DMS153 treated with DMSO at 0.1 percent for 48 hours (cell line): ENCODE data around the gene ZNF500.

Source experiments
- DNase-seq: peaks from one replicate; lab custom pipeline; 2025; ENCODE audit not compliant: unreplicated experiment; lab: John Stamatoyannopoulos, UW

The ZNF500 gene

DNA sequence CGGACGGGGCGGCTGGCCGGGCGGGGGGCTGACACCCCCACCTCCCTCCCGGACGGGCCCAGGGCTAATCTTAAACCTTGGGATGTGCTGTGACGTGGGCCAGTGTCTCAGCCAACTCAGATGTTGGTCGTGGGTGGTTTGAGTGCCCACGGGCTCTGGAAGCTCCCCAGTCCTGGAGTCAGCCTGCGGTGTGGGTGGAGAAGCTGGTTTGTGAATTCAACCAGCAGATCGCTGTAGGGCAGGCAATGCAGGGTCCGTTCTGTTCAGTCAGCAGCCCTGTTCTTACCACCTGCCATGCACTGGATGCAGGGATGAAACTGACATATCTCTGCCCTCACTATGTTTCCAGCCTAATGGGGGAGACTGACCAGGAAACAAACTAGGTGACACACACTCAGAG lies 8.0 kb upstream of the ZNF500 start:
- no peak for DNase-seq

DNA sequence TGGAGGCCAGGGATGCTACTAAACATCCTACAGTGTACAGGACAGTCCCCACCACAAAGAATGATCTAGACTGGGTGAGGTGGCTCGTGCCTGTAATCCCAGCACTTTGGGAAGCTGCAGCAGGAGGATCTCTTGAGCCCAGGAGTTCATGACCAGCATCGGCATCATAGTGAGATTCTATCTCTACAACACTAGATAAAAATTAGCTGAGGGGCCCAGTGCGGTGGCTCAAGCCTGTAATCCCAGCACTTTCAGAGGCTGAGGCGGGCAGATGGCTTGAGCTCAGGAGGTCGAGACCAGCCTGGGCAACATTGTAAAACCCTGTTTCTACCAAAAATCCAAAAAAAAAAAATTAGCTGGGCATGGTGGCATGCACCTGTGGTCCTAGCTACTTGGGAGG lies 5.4 kb upstream of the ZNF500 start:
- no peak for DNase-seq

DNA sequence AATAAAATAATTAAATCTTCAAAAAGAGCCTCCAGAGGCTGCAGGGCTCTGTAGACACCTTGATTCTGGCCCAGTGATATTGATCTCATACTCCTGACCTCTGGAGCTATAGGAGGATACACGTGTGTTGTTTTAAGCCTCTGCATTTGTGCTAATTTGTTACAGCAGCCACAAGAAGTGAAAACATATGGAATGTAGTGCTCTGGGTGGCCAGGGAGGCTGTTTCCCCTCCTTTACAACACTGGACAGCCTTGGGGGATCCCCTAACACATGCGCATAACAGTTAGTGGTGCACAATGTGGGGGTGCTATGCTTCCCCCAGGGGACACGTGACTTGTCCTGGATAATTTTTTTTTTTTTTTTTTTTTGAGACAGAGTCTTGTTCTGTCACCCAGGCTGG lies 4.7 kb upstream of the ZNF500 start:
- DNase-seq = no peak

DNA sequence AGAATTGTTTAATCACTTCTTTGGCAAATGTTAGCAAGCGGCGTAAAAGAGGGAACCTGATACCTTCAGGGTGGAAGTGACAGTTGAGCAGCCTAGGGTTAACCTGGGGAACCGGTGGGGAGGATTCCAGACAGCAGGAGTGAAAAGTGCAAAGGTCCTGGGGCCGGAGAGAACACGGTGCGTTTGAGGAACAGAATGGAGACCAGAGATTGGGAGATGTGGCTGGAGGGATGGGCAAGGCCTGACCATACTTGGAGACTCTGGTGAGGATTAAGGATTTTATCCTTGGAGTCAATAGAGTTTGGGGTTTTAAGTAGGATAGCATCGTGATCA lies 2.3 kb upstream of the ZNF500 start:
- no peak for DNase-seq

DNA sequence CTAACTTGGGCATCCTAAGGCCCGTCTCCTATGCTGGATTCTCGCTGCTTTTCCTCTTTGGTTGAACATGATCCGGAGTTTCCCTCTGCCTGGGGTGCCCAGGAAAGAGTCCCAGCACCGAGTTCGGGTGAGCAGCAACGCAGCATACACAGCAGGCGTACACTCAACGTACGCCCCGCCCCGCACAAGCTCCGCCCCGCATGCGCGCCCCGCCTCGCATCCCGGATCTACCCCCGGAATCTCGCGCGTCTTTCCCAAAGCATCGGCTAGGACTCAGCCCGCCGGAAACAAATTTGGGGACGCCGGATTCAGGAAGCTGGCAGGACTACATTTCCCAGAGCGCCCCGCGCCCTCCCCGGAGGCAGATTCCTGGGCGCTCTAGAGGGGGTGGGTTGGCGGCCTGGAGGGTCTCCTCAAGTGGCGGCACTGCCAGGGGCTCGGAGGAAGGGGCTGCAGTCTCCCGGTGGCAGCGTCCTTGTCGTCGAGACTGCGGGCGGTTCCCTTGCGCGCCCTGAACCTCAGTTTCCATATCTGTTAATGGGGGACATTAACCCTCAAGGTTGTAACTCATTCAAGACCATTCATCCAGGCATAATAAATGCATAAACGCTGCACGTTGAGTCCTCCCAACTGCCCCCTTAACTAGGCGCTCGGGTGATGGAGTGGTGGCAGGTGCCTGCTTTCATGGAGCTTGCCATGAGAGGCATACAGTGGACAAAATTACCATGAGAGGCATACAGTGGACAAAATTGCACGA lies 1.8 kb upstream of the ZNF500 start:
- DNase-seq = peak; percentile 89

DNA sequence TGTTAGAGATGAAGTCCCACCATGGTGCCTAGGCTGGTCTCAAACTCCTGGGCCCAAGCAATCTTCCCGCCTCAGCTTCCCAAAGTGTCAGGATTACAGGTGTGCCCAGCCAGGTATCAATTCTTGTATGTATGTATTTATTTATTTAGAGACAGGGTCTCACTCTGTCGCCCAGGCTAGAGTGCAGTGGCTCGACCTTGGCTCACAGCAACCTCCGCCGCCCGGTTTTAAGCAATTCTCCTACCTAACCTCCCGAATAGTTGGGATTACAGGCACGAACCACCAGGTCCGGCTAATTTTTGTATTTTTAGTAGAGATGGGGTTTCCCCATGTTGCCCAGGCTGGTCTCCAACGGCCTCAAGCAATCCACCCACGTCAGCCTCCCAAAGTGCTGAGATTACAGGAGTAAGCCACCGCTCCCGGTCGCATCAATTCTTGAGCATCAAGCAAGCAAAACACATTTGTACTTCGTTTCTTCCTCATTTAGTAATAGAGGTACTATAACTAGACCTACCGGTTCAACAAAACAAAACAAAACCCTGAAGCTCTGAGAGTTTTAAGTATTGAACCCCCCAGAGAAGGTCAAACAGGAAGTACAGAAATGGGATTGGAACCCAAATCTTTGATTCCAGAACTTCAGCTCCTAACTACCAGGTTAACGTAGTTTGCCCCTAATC lies 1.0 kb upstream of the ZNF500 start:
- DNase-seq = no peak

DNA sequence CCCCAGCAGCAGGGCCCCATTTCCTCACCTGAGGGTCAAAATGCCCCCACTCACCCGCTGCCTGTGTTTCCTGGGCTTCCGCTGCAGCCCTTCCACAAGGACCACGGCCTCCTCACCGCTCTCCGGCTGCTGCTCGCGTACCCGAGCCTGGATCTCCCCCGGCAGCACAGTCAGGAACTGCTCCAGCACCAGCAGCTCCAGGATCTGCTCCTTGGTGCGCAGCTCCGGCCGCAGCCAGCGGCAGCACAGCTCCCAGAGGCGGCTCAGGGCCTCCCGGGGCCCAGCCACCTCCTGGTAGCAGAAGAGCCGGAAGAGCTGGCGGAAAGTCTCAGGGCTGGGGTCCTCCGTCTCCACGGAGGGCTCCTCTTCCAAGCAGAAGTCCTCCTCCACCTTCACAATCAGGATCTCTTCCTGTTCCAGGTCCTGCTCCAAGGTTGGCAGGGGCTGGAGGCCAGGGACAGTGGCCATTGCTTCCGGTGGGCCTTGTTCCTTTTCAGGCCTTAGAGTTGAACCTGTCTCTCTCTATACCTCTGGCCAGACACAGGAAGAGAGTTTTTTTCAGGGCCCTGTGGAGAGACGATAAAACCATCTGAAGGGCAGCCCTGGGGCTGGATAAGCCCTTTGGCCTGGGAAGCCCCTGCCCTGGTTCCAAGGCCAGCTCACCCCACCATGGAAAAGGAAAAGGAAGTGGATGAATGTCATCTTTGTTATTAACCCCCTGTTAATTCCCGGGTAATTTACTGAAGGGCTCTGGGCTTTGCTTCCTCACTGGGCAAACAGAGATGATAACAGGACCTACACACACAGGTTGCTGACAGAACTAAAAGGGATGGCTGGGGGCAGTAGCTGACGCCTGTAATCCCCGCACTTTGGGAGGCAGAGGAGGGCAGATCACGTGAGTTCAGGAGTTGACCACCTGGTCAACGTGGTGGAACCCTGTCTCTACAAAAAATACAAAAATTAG lies 1.2 kb downstream of the ZNF500 start:
- no peak for DNase-seq

DNA sequence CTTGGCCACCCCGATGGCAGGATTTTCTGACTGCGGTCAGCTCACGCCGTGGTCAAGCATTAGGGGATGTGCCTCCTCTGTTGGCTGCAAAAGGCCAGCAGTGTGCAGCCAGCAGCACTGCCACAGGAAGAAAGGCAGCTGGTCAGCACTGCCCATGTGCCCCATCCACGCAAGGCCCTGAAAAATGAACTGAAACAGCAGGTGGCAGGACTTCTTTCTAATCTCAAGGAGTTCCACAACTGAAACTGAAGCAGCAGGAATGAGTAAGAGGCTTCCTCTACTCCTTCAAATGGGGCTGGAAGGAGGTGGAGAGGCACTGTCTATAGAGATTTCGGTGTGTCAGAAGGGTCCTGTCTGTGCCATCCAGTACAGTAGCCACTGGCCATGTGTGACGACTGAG lies 3.2 kb downstream of the ZNF500 start:
- DNase-seq = no peak

DNA sequence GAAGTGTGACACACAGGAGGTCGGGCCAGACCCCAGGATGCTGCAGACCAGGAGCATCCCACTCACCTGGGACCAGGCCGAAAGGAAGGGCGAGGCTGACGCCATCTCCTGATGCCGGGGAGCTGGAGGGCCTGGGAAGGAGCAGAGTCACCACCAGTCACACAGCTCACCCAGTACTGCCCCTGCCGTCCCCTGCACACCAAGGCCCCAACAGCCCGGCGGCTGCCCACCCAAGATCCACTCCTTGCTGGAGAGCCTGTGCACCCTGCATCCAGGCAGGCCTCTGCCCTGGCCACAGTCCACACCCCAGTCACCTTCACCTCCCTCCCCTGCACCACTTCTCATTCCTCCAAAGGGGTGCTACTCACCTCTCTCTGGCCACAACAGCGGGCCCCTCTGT lies 4.8 kb downstream of the ZNF500 start:
- no peak for DNase-seq

DNA sequence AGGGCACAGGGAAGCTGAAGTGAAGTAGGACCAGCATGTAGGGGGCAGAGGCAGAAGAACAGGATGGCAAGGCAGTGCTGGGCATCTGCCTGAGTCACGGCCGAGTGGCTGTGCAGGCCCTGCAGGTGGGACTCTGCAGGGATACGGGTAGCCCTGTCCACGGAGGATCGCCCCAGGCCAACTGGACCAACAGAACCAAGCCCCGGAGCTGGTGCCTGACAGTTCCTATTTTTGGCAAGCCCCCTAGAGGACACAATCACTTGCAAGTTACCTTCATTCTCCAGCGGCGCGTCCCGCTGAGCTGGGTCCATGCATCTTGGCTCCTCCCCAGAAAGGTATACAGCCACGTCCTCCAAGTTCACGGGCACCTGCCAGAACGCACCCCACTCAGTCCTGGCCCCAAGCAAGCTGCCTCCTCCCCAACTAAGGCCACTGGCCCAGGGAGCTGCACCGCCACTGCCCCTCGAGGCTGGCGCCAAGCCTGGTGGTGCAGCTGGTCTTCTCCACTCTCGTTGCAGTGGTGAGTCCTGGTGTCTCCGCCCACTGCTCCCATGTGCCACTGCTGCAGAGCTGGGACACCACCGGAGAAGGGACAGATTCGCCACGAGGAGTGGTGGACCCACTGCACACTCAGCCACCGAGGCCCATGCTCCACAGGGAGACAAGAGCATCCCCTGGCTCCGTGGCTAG lies 6.6 kb downstream of the ZNF500 start:
- no peak for DNase-seq

DNA sequence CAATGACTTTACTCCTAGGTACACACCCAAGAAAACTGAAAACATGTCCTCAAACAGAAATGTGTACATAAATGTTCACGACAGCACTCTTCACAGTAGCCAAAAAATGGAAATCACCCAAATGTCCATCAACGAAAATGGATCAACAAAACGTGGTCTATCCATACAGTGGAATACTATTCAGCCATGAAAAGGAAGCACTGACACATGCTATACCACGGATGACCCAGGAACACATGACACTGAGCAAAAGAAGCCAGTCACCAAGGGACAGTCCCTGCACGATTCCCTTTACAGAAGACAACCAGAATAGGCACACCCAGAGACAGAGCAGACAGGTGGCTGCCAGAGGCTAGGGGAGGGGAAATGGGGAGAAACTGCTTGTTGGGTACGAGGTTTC lies 11.3 kb downstream of the ZNF500 start:
- DNase-seq = no peak

DNA sequence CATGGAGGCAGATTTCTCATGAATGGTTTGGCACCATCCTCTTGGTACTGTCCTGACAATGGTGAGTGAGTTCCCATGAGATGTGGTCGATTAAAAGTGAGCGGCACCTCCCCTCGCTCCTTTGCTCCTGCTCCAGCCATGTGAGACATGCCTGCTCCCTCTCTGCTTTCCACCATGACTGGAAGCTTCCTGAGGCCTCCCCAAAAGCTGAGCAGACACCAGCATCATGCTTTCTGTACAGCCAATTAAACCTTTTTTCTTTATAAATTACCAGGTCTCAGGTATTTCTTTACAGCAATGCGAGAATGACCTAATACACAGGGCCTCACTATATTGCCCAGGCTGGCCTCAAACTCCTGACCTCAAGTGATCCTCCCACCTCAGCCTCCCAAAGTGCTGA lies 12.1 kb downstream of the ZNF500 start:
- no peak for DNase-seq

DNA sequence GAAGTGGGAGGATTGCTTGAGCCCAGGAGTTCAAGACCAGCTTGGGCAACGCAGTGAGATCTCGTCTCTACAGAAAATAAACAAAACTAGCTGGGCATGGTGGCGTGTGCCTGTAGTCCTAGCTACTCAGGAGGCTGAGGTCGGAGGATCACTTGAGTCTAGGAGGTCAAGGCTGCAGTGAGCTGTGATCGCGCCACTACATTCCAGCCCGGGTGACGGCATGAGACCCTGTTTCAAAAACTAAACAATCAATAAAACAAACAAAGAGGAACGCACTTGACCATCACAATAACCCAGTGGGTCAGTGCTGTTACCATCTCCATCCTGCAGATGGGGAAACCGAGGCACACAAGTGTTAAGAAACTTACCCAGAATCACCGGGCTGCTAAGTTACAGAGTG lies 13.7 kb downstream of the ZNF500 start:
- DNase-seq = no peak

DNA sequence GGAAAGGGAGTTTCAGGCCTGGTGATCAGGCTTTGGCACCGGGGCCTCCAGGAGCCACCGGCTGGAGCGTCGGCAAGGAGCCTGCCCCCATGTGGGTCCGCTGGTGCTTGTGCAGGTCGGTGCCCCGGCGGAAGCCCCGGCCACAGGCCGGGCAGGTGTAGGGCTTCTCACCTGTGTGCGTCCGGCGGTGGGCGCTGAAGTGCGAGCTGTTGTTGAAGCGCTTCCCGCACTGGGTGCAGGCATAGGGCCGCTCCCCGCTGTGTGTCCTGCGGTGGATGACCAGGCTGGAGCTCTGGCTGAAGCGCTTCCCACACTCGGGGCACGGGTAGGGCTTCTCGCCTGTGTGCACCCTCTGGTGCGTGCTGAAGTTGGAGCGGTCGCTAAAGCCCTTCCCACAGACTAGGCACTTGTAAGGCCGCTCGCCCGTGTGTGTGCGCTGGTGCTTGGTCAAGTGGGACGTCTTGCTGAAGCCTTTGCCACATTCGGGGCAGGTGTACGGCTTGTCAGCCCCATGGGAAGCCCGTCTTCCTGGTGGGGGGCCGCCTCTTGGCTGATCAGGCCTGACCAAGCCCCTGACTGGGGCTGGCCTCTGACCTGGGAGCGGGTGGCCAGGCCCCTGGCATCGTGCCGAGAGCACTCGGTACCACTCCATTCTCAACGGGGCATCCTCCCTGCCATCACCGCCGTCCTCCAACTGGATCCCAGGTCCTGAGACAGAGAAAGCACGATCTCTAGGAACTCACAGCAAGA lies 14.4 kb downstream of the ZNF500 start:
- DNase-seq = no peak

DNA sequence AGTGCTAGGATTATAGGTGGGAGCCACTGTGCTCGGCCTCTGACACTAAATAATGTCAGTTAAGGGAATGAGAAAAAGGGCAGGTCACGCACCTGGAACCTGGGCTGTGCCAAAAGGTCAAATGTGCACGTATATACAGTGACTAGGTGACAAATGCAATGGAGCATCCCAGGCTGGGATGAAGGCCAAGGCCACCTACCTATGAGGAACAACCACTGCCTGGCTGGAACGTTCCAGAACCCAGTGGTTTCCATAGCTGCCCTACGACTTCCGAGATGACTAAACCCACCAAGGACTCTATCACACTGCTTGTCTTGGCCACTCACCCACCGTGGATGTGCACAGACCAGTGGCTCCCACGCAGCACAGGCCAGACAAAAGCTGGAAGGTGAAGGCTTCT lies 16.1 kb downstream of the ZNF500 start:
- no peak for DNase-seq

DNA sequence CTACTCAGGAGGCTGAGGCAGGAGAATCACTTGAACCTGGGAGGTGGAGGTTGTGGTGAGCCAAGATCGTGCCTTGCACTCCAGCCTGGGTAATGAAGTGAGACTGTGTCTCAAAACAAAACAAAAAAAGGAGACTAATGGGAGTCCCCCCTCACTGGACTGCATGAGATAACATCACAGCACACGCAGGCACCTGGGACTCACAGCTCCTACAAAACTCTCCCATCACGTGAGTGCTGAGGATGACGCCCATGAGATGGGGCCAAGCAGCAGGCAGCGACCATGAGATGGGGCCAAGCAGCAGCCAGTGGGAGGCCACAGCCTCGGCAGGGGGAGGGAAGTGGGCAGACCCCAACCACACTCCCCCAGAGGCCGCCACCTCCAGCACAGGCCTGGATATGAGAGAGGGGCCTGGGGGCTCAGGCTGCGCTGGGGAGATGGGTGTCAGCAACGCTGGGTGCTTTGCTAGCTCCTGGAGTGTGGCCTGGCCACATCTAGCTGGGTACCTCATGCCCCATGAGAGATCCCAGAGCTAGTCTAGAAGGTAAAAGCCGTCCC lies 17.2 kb downstream of the ZNF500 start:
- DNase-seq = no peak

DNA sequence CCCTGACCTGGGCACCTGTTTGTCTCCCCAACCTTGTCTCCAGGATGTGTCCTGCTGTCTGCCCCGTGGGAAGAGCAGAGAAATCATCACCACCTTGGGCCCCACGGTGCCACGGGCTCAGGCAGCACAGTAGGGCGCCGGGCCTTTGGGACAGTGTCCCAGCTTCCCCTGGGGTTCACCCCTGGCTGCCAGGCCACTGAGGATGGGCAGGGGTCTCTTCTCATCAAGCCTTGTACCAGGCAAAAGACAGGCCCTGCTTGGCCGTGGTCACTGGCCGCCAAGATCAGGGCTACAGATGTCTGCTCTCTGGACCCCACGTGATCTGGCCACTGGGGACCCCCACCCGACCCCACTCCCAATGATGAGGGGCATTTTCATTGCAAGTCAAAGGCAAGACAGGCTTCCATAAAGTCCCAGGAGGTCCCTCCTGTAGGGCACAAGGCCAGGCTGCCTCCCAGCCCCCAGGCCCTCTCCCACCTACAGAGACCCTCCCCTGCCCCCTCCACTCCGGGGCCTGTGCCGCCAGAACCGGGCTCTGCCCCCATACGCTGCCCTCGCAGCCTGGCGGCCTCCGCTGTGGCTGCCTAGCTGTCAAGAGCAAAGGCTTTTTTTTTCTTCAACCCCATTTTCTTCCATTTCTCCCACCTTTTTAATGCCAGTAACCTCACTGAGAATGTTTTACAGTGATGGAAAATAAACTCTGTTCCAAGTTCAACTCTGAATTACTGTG lies 18.1 kb downstream of the ZNF500 start:
- no peak for DNase-seq

DNA sequence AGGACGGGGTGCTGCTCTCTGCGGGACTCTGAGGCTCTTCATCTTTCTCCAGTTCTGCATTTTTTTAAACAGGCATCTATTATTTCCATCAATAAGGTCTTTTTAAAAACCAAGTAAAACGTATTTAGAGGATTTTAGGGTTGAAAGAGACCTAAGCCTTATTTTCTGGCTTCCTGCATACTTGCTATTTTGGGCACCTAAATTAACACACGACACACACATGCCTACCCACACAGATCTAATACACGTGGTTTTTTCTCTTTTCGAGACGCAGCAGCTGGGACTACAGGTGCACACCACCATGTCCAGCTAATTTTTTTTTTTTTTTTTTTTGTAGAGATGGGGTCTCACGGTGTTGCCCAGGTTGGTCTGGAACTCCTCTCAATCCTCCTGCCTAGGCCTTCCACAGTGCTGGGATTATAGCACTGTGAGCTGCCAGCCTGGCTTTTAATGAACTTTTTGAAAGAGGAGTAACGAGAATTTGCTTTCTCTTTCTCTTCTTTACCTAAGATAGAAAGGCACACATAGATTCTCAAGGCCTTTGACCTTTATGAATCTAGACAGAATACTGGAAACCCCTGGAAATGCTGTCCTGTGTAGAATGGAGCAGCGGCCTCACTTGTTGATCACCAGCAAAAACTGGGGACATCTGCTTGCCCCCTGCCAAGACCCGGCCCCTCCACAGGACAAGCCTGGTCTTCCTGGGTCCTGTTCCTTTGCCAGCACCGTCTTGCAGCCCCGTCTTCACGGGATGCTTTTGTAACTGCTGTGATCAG lies 18.9 kb downstream of the ZNF500 start:
- no peak for DNase-seq
